ENCODE data around the gene ZNF30.

DNA sequence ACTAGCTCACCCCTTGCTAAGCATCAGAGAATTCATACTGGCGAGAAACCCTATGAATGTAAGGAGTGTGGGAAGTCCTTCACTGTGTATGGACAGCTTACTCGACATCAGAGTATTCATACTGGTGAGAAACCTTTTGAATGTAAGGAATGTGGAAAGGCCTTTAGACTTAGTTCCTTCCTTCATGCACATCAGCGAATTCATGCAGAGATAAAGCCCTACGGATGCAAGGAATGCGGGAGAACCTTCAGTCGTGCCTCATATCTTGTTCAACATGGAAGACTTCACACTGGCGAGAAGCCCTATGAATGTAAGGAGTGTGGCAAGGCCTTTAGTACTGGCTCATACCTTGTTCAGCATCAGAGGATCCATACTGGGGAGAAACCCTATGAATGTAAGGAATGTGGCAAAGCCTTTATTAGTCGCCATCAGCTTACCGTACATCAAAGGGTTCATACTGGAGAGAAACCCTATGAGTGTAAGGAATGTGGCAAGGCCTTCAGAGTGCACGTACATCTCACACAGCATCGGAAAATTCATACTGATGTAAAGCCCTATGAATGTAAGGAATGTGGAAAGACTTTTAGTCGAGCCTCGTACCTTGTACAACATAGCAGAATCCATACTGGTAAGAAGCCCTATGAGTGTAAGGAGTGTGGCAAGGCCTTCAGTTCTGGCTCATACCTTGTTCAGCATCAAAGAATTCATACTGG lies 17.3 kb downstream of the ZNF30 start:
- TF ChIP-seq, protein P1, sequence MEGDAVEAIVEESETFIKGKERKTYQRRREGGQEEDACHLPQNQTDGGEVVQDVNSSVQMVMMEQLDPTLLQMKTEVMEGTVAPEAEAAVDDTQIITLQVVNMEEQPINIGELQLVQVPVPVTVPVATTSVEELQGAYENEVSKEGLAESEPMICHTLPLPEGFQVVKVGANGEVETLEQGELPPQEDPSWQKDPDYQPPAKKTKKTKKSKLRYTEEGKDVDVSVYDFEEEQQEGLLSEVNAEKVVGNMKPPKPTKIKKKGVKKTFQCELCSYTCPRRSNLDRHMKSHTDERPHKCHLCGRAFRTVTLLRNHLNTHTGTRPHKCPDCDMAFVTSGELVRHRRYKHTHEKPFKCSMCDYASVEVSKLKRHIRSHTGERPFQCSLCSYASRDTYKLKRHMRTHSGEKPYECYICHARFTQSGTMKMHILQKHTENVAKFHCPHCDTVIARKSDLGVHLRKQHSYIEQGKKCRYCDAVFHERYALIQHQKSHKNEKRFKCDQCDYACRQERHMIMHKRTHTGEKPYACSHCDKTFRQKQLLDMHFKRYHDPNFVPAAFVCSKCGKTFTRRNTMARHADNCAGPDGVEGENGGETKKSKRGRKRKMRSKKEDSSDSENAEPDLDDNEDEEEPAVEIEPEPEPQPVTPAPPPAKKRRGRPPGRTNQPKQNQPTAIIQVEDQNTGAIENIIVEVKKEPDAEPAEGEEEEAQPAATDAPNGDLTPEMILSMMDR (IDR thresholded peaks at IDR 0.05) = no peak
- TF ChIP-seq POLR2A (IDR thresholded peaks at IDR 0.05) = no peak

Data from testis (tissue), 2 donors.